HepG2 (cell line): ENCODE results near the gene TF. TPM values are rescaled to one million over a fixed set of nuclear protein-coding genes. Genes with fewer than 3 reads are reported as not detected.

Experiments
- NCOA5 ChIP-seq: sonication (generic); formaldehyde crosslinking; IDR thresholded peaks from 2 replicates; pipeline ENCODE4 v1.4.0; 2020; ENCODE audit warnings: missing genetic modification reagents
- NFE2L2 ChIP-seq: fragments of 150-350 bp; IDR thresholded peaks from 2 replicates; pipeline ENCODE4 v1.6.1; 2014; ENCODE audit warnings: low read length
- PCBP1 ChIP-seq: fragments of 200-400 bp; formaldehyde crosslinking; IDR thresholded peaks from 2 replicates; pipeline ENCODE4 v1.6.1; 2017; ENCODE audit warnings: mild to moderate bottlenecking, low read depth, low read length, borderline replicate concordance
- POLR2A ChIP-seq, 2 experiments: IDR thresholded peaks; 2 replicates each; pipeline ENCODE4 v1.6.1; 2011; ENCODE audit warnings: low read depth in 2 of 2, low read length in 2 of 2, mild to moderate bottlenecking in 1 of 2, moderate library complexity in 1 of 2; ENCODE audit not compliant: insufficient read depth in 1 of 2
- POLR2AphosphoS5 ChIP-seq: IDR thresholded peaks from 2 replicates; pipeline ENCODE4 v1.6.1; 2012; ENCODE audit warnings: low read depth, low read length
- REPIN1 ChIP-seq: sonication (generic); formaldehyde crosslinking; IDR thresholded peaks from 2 replicates; pipeline ENCODE4 v1.8.0; 2022; ENCODE audit warnings: missing genetic modification reagents, low read depth, mild to moderate bottlenecking, borderline replicate concordance
- SMAD1 ChIP-seq: sonication (generic); formaldehyde crosslinking; IDR thresholded peaks from 2 replicates; pipeline ENCODE4 v1.4.0; 2020; ENCODE audit warnings: missing genetic modification reagents, low read depth, mild to moderate bottlenecking, borderline replicate concordance
- SNRNP70 ChIP-seq: fragments of 200-400 bp; formaldehyde crosslinking; IDR thresholded peaks from 2 replicates; pipeline ENCODE4 v1.6.1; 2017; ENCODE audit warnings: mild to moderate bottlenecking, low read depth, low read length, moderate library complexity
- SRY ChIP-seq: sonication (generic); formaldehyde crosslinking; IDR thresholded peaks from 2 replicates; pipeline ENCODE4 v1.8.0; 2022; ENCODE audit warnings: mild to moderate bottlenecking, missing genetic modification reagents
- TBL1XR1 ChIP-seq: fragments of 150-350 bp; IDR thresholded peaks from 2 replicates; pipeline ENCODE4 v1.6.1; 2014; ENCODE audit warnings: borderline replicate concordance, low read length; ENCODE audit not compliant: partially characterized antibody
- ZNF232 ChIP-seq: sonication (generic); formaldehyde crosslinking; IDR thresholded peaks from 2 replicates; pipeline ENCODE4 v1.4.0; 2020; ENCODE audit warnings: missing genetic modification reagents, borderline replicate concordance
- ZNF263 ChIP-seq: sonication (generic); formaldehyde crosslinking; IDR thresholded peaks from 2 replicates; pipeline ENCODE4 v1.4.0; 2020; ENCODE audit warnings: missing genetic modification reagents
- ZNF296 ChIP-seq: sonication (generic); formaldehyde crosslinking; conservative IDR thresholded peaks from 2 replicates; pipeline ENCODE4 v1.5.0; 2020; ENCODE audit warnings: mild to moderate bottlenecking, missing genetic modification reagents
- polyA plus RNA-seq, 8 experiments: library from polyadenylated mRNA; depleted of rRNA in 3 of 8; stranded (reverse) in 7 of 8; unstranded in 1 of 8; fragments of >200 nt; fragmentation: Illumina TruSeq in 4 of 8; extraction: Trizol in 4 of 8; gene quantifications; 2 replicates each; pipeline versions ENCODE4 v1.2.1 to v1.2.3, GENCODE V29; 2011 to 2016; ENCODE audit warnings: low read depth in 4 of 8, missing spikeins in 1 of 8, mixed read lengths in 1 of 8; ENCODE audit not compliant: insufficient read depth in 1 of 8
- total RNA-seq, 5 experiments: library from RNA; depleted of rRNA; stranded (reverse); fragments of >200 nt; fragmentation: Illumina TruSeq; extraction: Trizol; gene quantifications; 2 replicates each; pipeline ENCODE4 v1.2.3, GENCODE V29; 2016; ENCODE audit warnings: low read depth in 1 of 5
- TF ChIP-seq, protein P1 (sequence below): IDR thresholded peaks from 2 replicates; pipeline ENCODE4 v1.6.1; 2016; ENCODE audit warnings: missing compliant biosample characterization, missing genetic modification reagents, borderline replicate concordance
- TF ChIP-seq, protein P2 (sequence below): sonication (generic); formaldehyde crosslinking; IDR thresholded peaks from 2 replicates; pipeline ENCODE4 v1.8.1; 2023; ENCODE audit warnings: mild to moderate bottlenecking, missing genetic modification reagents
- TF ChIP-seq, protein P3 (sequence below): sonication (generic); formaldehyde crosslinking; conservative IDR thresholded peaks from 2 replicates; pipeline ENCODE4 v1.8.1; 2023; ENCODE audit warnings: missing genetic modification reagents
- TF ChIP-seq, protein P4 (sequence below): sonication (generic); formaldehyde crosslinking; IDR thresholded peaks from 2 replicates; pipeline ENCODE4 v1.4.0; 2020; ENCODE audit warnings: missing genetic modification reagents

The TF gene
- total and polyA plus RNA-seq, 2 of the 13 experiments (the other 11 are each of a cell fraction or from before 2014, with no cell fraction given) = 10,074 to 11,821 TPM

DNA sequence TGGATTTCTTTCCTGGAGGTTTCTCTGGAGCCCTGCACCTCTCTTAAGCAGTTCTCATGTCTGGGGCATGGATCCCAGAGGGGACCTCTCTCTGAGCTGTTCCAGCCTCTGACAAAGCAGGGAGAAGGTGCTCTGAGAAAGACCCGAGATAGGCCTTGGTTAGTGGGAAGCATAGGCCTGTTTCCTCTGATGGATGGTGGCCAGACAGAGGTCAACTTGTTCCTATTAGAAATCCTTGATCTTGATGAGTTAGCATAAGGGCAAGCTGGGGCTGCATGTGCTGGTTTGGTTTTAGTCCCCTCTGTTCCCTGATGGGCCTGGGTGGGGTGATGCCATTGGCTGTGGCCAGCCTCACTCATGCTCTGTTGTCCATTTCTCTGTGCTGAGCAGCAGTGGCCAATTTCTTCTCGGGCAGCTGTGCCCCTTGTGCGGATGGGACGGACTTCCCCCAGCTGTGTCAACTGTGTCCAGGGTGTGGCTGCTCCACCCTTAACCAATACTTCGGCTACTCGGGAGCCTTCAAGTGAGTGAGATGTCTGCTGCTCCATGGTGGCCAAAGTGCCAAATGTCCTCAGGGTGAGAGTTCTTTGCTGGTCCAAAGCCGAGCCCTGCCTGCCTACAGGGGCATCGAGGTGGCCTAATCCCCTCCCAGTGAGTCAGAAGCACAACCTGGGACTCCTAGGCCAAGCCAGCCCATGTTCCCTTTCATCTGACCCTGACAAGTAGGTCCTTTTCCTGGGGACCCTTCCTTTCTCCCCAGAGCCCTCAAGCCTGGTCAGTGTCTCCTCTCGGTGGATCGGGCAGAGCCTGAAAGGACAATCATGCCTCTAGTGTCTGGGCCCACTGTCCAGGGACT lies 9.0 kb downstream of the TF start (continued):
- TF ChIP-seq, protein P1, sequence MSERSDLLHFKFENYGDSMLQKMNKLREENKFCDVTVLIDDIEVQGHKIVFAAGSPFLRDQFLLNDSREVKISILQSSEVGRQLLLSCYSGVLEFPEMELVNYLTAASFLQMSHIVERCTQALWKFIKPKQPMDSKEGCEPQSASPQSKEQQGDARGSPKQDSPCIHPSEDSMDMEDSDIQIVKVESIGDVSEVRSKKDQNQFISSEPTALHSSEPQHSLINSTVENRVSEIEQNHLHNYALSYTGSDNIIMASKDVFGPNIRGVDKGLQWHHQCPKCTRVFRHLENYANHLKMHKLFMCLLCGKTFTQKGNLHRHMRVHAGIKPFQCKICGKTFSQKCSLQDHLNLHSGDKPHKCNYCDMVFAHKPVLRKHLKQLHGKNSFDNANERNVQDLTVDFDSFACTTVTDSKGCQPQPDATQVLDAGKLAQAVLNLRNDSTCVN (CRISPR knock-in tag) = no peak
- TF ChIP-seq NCOA5 (CRISPR knock-in tag) (no peak), POLR2AphosphoS5 (peak; percentile 20; the same call in 1 of the 2 replicates), POLR2A (IDR thresholded peaks at IDR 0.05; ENCODE audit: insufficient read depth in 1 of 2, low read depth in 2 of 2, low read length in 2 of 2) (peak in 1 of 2 experiments; percentile 58; a peak in 1 of 4 replicates), REPIN1 (CRISPR knock-in tag) (0 out of 2 replicates have a peak, but pooled peaks have one; percentile 10), SRY (CRISPR knock-in tag) (no peak), ZNF232 (CRISPR knock-in tag) (0 out of 2 replicates have a peak, but pooled peaks have one; percentile 30), PCBP1 (no peak), NFE2L2 (no peak), SMAD1 (CRISPR knock-in tag) (no peak), SNRNP70 (no peak), ZNF296 (no peak), ZNF263 (CRISPR knock-in tag) (no peak), TBL1XR1 (no peak)
- TF ChIP-seq, protein P2, sequence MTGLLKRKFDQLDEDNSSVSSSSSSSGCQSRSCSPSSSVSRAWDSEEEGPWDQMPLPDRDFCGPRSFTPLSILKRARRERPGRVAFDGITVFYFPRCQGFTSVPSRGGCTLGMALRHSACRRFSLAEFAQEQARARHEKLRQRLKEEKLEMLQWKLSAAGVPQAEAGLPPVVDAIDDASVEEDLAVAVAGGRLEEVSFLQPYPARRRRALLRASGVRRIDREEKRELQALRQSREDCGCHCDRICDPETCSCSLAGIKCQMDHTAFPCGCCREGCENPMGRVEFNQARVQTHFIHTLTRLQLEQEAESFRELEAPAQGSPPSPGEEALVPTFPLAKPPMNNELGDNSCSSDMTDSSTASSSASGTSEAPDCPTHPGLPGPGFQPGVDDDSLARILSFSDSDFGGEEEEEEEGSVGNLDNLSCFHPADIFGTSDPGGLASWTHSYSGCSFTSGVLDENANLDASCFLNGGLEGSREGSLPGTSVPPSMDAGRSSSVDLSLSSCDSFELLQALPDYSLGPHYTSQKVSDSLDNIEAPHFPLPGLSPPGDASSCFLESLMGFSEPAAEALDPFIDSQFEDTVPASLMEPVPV = 0 out of 2 replicates have a peak, but pooled peaks have one; percentile 29
- TF ChIP-seq, protein P3, sequence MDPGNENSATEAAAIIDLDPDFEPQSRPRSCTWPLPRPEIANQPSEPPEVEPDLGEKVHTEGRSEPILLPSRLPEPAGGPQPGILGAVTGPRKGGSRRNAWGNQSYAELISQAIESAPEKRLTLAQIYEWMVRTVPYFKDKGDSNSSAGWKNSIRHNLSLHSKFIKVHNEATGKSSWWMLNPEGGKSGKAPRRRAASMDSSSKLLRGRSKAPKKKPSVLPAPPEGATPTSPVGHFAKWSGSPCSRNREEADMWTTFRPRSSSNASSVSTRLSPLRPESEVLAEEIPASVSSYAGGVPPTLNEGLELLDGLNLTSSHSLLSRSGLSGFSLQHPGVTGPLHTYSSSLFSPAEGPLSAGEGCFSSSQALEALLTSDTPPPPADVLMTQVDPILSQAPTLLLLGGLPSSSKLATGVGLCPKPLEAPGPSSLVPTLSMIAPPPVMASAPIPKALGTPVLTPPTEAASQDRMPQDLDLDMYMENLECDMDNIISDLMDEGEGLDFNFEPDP (CRISPR knock-in tag) = 0 out of 2 replicates have a peak, but pooled peaks have one; percentile 41
- TF ChIP-seq, protein P4, sequence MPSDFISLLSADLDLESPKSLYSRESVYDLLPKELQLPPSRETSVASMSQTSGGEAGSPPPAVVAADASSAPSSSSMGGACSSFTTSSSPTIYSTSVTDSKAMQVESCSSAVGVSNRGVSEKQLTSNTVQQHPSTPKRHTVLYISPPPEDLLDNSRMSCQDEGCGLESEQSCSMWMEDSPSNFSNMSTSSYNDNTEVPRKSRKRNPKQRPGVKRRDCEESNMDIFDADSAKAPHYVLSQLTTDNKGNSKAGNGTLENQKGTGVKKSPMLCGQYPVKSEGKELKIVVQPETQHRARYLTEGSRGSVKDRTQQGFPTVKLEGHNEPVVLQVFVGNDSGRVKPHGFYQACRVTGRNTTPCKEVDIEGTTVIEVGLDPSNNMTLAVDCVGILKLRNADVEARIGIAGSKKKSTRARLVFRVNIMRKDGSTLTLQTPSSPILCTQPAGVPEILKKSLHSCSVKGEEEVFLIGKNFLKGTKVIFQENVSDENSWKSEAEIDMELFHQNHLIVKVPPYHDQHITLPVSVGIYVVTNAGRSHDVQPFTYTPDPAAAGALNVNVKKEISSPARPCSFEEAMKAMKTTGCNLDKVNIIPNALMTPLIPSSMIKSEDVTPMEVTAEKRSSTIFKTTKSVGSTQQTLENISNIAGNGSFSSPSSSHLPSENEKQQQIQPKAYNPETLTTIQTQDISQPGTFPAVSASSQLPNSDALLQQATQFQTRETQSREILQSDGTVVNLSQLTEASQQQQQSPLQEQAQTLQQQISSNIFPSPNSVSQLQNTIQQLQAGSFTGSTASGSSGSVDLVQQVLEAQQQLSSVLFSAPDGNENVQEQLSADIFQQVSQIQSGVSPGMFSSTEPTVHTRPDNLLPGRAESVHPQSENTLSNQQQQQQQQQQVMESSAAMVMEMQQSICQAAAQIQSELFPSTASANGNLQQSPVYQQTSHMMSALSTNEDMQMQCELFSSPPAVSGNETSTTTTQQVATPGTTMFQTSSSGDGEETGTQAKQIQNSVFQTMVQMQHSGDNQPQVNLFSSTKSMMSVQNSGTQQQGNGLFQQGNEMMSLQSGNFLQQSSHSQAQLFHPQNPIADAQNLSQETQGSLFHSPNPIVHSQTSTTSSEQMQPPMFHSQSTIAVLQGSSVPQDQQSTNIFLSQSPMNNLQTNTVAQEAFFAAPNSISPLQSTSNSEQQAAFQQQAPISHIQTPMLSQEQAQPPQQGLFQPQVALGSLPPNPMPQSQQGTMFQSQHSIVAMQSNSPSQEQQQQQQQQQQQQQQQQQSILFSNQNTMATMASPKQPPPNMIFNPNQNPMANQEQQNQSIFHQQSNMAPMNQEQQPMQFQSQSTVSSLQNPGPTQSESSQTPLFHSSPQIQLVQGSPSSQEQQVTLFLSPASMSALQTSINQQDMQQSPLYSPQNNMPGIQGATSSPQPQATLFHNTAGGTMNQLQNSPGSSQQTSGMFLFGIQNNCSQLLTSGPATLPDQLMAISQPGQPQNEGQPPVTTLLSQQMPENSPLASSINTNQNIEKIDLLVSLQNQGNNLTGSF (CRISPR knock-in tag) = peak; percentile 78; the same call in 1 of the 2 replicates
